Endothelial cell (in vitro differentiated cells): Measurements from ENCODE around the gene TCHH. TPM values are rescaled to one million over a fixed set of nuclear protein-coding genes. Genes with fewer than 3 reads are reported as not detected.

Experiments
- DNase-seq: peaks from one replicate; pipeline ENCODE4 v3.0.0; 2021; ENCODE audit warnings: low spot score
- H3K27ac Mint-ChIP-seq: one replicate; pipeline ENCODE4 v1.8.0; 2021; ENCODE audit warnings: mixed read lengths, inconsistent platforms; ENCODE audit not compliant: unreplicated experiment
- H3K27me3 Mint-ChIP-seq: one replicate; pipeline ENCODE4 v1.8.0; 2021; ENCODE audit warnings: mild to moderate bottlenecking, moderate library complexity, mixed read lengths, inconsistent platforms; ENCODE audit not compliant: unreplicated experiment
- H3K36me3 Mint-ChIP-seq: one replicate; pipeline ENCODE4 v1.8.0; 2021; ENCODE audit warnings: mild to moderate bottlenecking, low read depth, mixed read lengths, inconsistent platforms; ENCODE audit not compliant: unreplicated experiment
- H3K4me1 Mint-ChIP-seq: one replicate; pipeline ENCODE4 v1.8.0; 2021; ENCODE audit warnings: mild to moderate bottlenecking, mixed read lengths, inconsistent platforms; ENCODE audit not compliant: unreplicated experiment
- H3K4me3 Mint-ChIP-seq: one replicate; pipeline ENCODE4 v1.8.0; 2021; ENCODE audit warnings: mild to moderate bottlenecking, mixed read lengths, inconsistent platforms; ENCODE audit not compliant: unreplicated experiment
- H3K9me3 Mint-ChIP-seq: one replicate; pipeline ENCODE4 v1.8.0; 2021; ENCODE audit warnings: mixed read lengths, inconsistent platforms; ENCODE audit not compliant: unreplicated experiment
- total RNA-seq: library from RNA; stranded (reverse); fragmentation: NEBNext Ultra II Directional; extraction: Animal tissue kit (Norgen Biotek cat#: 25700); gene quantifications from one replicate; pipeline ENCODE4 v1.2.1, GENCODE V29; 2021; ENCODE audit not compliant: unreplicated experiment
- TF ChIP-seq, protein P1 (sequence below): fragments of 200-600 bp; sonication (generic); IDR thresholded peaks from one replicate; pipeline ENCODE4 v1.5.0; 2021; ENCODE audit warnings: antibody characterized with exemption; ENCODE audit not compliant: unreplicated experiment

TCHH gene
- total RNA-seq, 1 donor from 2014 or later, result 0.38 TPM

GRCh38 chr1:152125834-152126443 lies 10.7 kb upstream of the TCHH start:
- DNase-seq, result no peak
- TF ChIP-seq, protein P1, sequence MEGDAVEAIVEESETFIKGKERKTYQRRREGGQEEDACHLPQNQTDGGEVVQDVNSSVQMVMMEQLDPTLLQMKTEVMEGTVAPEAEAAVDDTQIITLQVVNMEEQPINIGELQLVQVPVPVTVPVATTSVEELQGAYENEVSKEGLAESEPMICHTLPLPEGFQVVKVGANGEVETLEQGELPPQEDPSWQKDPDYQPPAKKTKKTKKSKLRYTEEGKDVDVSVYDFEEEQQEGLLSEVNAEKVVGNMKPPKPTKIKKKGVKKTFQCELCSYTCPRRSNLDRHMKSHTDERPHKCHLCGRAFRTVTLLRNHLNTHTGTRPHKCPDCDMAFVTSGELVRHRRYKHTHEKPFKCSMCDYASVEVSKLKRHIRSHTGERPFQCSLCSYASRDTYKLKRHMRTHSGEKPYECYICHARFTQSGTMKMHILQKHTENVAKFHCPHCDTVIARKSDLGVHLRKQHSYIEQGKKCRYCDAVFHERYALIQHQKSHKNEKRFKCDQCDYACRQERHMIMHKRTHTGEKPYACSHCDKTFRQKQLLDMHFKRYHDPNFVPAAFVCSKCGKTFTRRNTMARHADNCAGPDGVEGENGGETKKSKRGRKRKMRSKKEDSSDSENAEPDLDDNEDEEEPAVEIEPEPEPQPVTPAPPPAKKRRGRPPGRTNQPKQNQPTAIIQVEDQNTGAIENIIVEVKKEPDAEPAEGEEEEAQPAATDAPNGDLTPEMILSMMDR, result no peak
- Mint-ChIP-seq H3K9me3 (no peaks in the 10 kb centered on the region), H3K27ac (no peak overlapping the region), H3K4me1 (no peaks in the 10 kb centered on the region), H3K27me3 (peaks cover 2% of the 10 kb centered on the region), H3K4me3 (no peak overlapping the region), H3K36me3 (no peaks in the 10 kb centered on the region)

DNA sequence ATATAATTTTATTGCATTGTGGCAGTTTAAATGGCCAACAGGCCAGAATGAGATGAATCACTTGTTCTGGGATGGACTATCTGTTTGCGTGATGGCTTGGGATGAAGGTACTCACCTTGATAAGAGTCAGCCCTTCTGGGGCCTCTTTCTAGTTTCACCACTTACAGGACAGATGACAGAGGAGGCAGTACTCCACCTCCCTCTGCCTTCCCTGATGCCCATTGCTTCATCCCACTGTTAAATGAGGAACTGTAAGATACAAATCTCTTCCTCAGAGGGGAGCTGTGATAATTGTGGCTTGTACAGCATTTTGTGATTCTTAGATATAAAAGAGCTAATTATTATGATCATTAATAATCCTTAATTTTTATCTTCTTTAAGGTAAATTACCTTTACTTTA lies 3.7 kb upstream of the TCHH start:
- DNase-seq, result no peak
- Mint-ChIP-seq H3K36me3 (no peaks in the 10 kb centered on the region), H3K27me3 (peaks cover 1% of the 10 kb centered on the region), H3K4me3 (no peak overlapping the region), H3K9me3 (no peaks in the 10 kb centered on the region), H3K27ac (no peak overlapping the region), H3K4me1 (peaks cover 3% of the 10 kb centered on the region)
- TF ChIP-seq, protein P1, result no peak

GRCh38 chr1:152112885-152113432 lies 2.3 kb downstream of the TCHH start:
- H3K27ac Mint-ChIP-seq, result no peak overlapping the region
- TF ChIP-seq, protein P1, result no peak
- no peak for DNase-seq
- H3K4me1 Mint-ChIP-seq, result no peaks in the 10 kb centered on the region
- H3K9me3 Mint-ChIP-seq, result peaks cover 3% of the 10 kb centered on the region
- no peaks in the 10 kb centered on the region for H3K36me3 Mint-ChIP-seq
- H3K27me3 Mint-ChIP-seq, result peaks cover 3% of the 10 kb centered on the region
- no peak overlapping the region for H3K4me3 Mint-ChIP-seq

DNA sequence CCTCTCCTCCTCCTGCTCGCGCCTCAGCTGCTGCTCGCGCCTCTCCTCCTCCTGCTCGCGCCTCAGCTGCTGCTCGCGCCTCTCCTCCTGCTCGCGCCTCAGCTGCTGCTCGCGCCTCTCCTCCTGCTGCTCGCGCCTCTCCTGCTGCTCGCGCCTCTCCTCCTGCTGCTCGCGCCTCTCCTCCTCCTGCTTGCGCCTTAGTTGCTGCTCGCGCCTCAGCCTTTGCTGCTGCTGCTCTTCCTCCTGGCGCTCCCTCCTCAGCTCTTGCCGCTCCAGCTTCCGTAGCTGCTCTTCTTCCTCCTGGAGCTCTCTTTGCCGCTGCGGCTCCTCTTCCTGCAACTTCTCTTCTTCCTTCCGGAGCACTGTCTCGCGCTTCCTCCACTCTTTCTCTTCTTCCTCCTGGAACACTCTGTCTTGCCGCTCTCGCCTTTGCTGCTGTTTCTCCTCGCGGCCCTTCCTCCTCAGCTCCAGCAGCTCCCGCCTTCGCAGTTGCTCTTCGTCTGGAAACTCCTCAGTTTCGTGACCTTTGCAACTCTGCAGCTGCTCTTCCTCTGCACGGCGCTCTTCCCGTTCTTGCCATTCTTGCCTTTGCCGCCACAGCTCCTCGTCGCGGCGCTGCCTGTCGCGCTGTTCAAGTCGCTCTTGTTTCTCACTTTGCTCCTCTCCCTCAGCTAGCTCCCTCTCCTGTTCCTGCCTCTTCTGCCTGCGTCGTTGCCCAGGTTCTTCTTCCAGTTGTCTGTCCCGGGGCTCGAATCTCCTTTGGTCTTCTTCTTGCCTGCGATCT lies 3.0 kb downstream of the TCHH start:
- peaks cover 7% of the 10 kb centered on the region for H3K27me3 Mint-ChIP-seq
- H3K4me1 Mint-ChIP-seq, result peaks cover 5% of the 10 kb centered on the region
- peaks cover 5% of the 10 kb centered on the region for H3K36me3 Mint-ChIP-seq
- no peak overlapping the region for H3K4me3 Mint-ChIP-seq
- peaks cover 8% of the 10 kb centered on the region for H3K9me3 Mint-ChIP-seq
- DNase-seq, result peak; percentile 15
- H3K27ac Mint-ChIP-seq, result no peak overlapping the region
- TF ChIP-seq, protein P1, result no peak

DNA sequence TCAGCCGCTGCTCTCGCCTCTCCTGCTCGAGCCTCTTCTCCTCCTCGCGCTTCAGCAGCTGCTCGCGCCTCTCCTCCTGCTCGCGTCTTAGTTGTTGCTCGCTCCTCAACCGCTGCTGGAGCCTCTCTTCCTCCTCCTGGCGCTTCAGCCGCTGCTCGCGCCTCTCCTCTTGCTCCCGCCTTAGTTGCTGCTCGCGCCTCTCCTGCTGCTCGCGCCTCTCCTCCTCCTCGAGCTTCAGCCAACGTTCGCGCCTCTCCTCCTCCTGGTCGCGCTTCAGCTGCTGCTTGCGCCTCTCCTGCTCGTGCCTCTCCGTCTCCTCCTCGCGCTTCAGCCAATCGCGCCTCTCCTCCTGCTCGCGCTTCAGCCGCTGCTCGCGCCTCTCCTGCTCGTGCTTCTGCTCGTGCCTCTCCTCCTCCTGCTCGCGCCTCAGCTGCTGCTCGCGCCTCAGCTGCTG lies 3.7 kb downstream of the TCHH start:
- Mint-ChIP-seq H3K4me3 (no peak overlapping the region), H3K27me3 (peaks cover 10% of the 10 kb centered on the region), H3K9me3 (peaks cover 8% of the 10 kb centered on the region), H3K27ac (no peak overlapping the region), H3K4me1 (peaks cover 6% of the 10 kb centered on the region), H3K36me3 (peaks cover 10% of the 10 kb centered on the region)
- peak; percentile 35 for DNase-seq
- TF ChIP-seq, protein P1, result no peak
